ENCODE data around the gene DIPK1C. TPM values are rescaled to one million over a fixed set of nuclear protein-coding genes. Genes with fewer than 3 reads are reported as not detected.

Gene DIPK1C
- total RNA-seq, 4 donors from 2014 or later: 0.17 to 0.50 (median 0.45) TPM; not detected in 1

GRCh38 chr18:74447404-74448152 lies 9.5 kb downstream of the DIPK1C start:
- intact Hi-C loops (cut with DNase I): no loop called here
- 90% methylated on average over 16 of the region's 16 CpGs for WGBS
- DNase-seq (ENCODE audit: extremely low spot score): no peak
- H3K9me3 ChIP-seq: no peaks in the 10 kb centered on the region
- H3K4me1 ChIP-seq: peaks cover 0 to 15% (median 0%) of the 10 kb centered on the region in 4 donors
- no peak overlapping the region for H3K4me3 ChIP-seq
- no peaks in the 10 kb centered on the region for H3K36me3 ChIP-seq
- H3K27ac ChIP-seq (replicated peaks in 1 of 4): no peak overlapping the region
- TF ChIP-seq EP300 (IDR thresholded peaks at IDR 0.05) (no peak), POLR2A (IDR thresholded peaks at IDR 0.05; ENCODE audit: low read depth) (no peak), CTCF (IDR thresholded peaks at IDR 0.05) (no peak), POLR2AphosphoS5 (IDR thresholded peaks at IDR 0.05) (no peak)
- H3K27me3 ChIP-seq: peaks cover 0 to 12% (median 0%) of the 10 kb centered on the region in 4 donors

- intact Hi-C loops (cut with DNase I): no loop called here
- Histone ChIP-seq H3K36me3 (no peaks in the 10 kb centered on the region), H3K4me1 (peaks cover 0 to 15% (median 0%) of the 10 kb centered on the region in 4 donors), H3K9me3 (no peaks in the 10 kb centered on the region), H3K27me3 (peaks cover 0 to 12% (median 0%) of the 10 kb centered on the region in 4 donors), H3K27ac (replicated peaks in 1 of 4) (no peak overlapping the region), H3K4me3 (no peak overlapping the region)
- no peak for DNase-seq (ENCODE audit: extremely low spot score)
- no peak for TF ChIP-seq POLR2A (IDR thresholded peaks at IDR 0.05; ENCODE audit: low read depth)
- TF ChIP-seq EP300 (IDR thresholded peaks at IDR 0.05): no peak
- no peak for TF ChIP-seq CTCF (IDR thresholded peaks at IDR 0.05)
- no peak for TF ChIP-seq POLR2AphosphoS5 (IDR thresholded peaks at IDR 0.05)
- WGBS: 90% methylated on average over 13 of the region's 38 CpGs
These were observed 10.3 kb downstream of the DIPK1C start for GRCh38 chr18:74446631-74447403.

GRCh38 chr18:74446178-74446577 lies 10.9 kb downstream of the DIPK1C start:
- Histone ChIP-seq H3K9me3 (no peaks in the 10 kb centered on the region), H3K4me1 (peaks cover 0 to 14% (median 0%) of the 10 kb centered on the region in 4 donors), H3K36me3 (no peaks in the 10 kb centered on the region), H3K4me3 (no peak overlapping the region), H3K27me3 (peaks cover 0 to 12% (median 0%) of the 10 kb centered on the region in 4 donors), H3K27ac (replicated peaks in 1 of 4) (no peak overlapping the region)
- TF ChIP-seq CTCF (IDR thresholded peaks at IDR 0.05) (no peak), POLR2A (IDR thresholded peaks at IDR 0.05; ENCODE audit: low read depth) (no peak), EP300 (IDR thresholded peaks at IDR 0.05) (no peak), POLR2AphosphoS5 (IDR thresholded peaks at IDR 0.05) (no peak)
- intact Hi-C loops (cut with DNase I): no loop called here
- WGBS: 80% methylated on average over 11 of the region's 11 CpGs
- DNase-seq (ENCODE audit: extremely low spot score): no peak

- 79% methylated on average over 9 of the region's 14 CpGs for WGBS
- intact Hi-C loops (cut with DNase I): no loop called here
- no peaks in the 10 kb centered on the region for H3K36me3 ChIP-seq
- no peak for TF ChIP-seq POLR2AphosphoS5 (IDR thresholded peaks at IDR 0.05)
- no peak for TF ChIP-seq POLR2A (IDR thresholded peaks at IDR 0.05; ENCODE audit: low read depth)
- no peak for TF ChIP-seq CTCF (IDR thresholded peaks at IDR 0.05)
- TF ChIP-seq EP300 (IDR thresholded peaks at IDR 0.05): no peak
- no peak overlapping the region for H3K4me3 ChIP-seq
- peaks cover 0 to 12% (median 0%) of the 10 kb centered on the region in 4 donors for H3K27me3 ChIP-seq
- H3K4me1 ChIP-seq: peaks cover 0 to 8% (median 0%) of the 10 kb centered on the region in 4 donors
- no peaks in the 10 kb centered on the region for H3K9me3 ChIP-seq
- no peak for DNase-seq (ENCODE audit: extremely low spot score)
- no peak overlapping the region for H3K27ac ChIP-seq (replicated peaks in 1 of 4)
These were observed 11.5 kb downstream of the DIPK1C start for GRCh38 chr18:74445585-74445984.

Measured in esophagus muscularis mucosa (tissue), 4 donors.